Measurements from ENCODE around the gene RAD21L1. TPM values are rescaled to one million over a fixed set of nuclear protein-coding genes. Genes with fewer than 3 reads are reported as not detected.

Gene RAD21L1
- polyA plus RNA-seq, 2 of the 4 experiments (the other 2 are of a cell fraction) = not detected

DNA sequence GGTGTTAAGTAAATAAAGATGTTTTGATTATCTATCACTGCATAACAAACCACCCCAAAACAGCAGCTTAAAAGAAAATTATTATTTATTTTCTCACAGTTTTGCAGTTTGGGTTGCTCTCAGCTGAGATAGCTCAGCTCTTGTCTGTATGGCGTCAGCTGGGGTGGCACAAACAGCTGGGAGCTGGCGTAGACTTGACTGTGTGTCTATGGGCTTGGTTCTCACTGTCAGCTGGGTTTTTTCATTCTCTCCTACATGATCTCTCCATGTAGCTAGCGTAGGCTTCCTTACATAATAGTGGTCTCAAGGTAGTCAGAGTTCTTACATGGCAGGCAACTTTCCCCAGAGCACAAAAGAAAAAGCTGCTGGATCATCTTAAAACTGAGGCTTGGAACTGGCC is 34.5 kb upstream of the RAD21L1 start:
- FAIRE-seq = no peak
- no peak overlapping the region for H3K4me3 ChIP-seq
- ChIA-PET POLR2A (no interaction called here), CTCF (interaction anchor here (1.0 to 3.4 kb wide), 7 partner anchors 9 to 376 kb away, joined by 3 to 12 read pairs (median 4); no protein-coding TSS in a partner anchor)
- no peak overlapping the region for H3K27ac ChIP-seq
- peaks cover 11% of the 10 kb centered on the region for H3K4me1 ChIP-seq
- no peaks in the 10 kb centered on the region; the same call in 2 of the 3 replicates for H3K9me3 ChIP-seq
- 42% methylated on average over 3 of the region's 3 CpGs for whole genome bisulfite sequencing (ENCODE audit: missing lambda C conversion rate)
- no peak for DNase-seq (ENCODE audit: low read depth in 1 of 2, low spot score in 1 of 2)
- H3K4me2 ChIP-seq = no peak overlapping the region
- TF ChIP-seq RARB (CRISPR knock-in tag; IDR thresholded peaks at IDR 0.05) (no peak), ZSCAN20 (CRISPR knock-in tag; IDR thresholded peaks at IDR 0.05) (no peak), MAZ (IDR thresholded peaks at IDR 0.05; ENCODE audit: borderline replicate concordance, low read depth, low read length) (no peak), ZC3H11A (IDR thresholded peaks at IDR 0.05) (no peak), E2F6 (IDR thresholded peaks at IDR 0.05; ENCODE audit: borderline replicate concordance, low read depth) (no peak), NPAS2 (CRISPR knock-in tag; IDR thresholded peaks at IDR 0.05; ENCODE audit: borderline replicate concordance) (no peak), ZFP36 (IDR thresholded peaks at IDR 0.05; ENCODE audit: borderline replicate concordance, partially characterized antibody) (no peak), CHD4 (IDR thresholded peaks at IDR 0.05; ENCODE audit: borderline replicate concordance) (no peak), CBX8 (IDR thresholded peaks at IDR 0.05) (no peak), SREBF2 (IDR thresholded peaks at IDR 0.05) (no peak)
- TF ChIP-seq, protein P1, sequence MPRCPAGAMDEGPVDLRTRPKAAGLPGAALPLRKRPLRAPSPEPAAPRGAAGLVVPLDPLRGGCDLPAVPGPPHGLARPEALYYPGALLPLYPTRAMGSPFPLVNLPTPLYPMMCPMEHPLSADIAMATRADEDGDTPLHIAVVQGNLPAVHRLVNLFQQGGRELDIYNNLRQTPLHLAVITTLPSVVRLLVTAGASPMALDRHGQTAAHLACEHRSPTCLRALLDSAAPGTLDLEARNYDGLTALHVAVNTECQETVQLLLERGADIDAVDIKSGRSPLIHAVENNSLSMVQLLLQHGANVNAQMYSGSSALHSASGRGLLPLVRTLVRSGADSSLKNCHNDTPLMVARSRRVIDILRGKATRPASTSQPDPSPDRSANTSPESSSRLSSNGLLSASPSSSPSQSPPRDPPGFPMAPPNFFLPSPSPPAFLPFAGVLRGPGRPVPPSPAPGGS (IDR thresholded peaks at IDR 0.05) = no peak
- TF ChIP-seq, protein P2, sequence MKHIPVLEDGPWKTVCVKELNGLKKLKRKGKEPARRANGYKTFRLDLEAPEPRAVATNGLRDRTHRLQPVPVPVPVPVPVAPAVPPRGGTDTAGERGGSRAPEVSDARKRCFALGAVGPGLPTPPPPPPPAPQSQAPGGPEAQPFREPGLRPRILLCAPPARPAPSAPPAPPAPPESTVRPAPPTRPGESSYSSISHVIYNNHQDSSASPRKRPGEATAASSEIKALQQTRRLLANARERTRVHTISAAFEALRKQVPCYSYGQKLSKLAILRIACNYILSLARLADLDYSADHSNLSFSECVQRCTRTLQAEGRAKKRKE (CRISPR knock-in tag; IDR thresholded peaks at IDR 0.05; ENCODE audit: low read depth) = no peak
- ATAC-seq = no peak

DNA sequence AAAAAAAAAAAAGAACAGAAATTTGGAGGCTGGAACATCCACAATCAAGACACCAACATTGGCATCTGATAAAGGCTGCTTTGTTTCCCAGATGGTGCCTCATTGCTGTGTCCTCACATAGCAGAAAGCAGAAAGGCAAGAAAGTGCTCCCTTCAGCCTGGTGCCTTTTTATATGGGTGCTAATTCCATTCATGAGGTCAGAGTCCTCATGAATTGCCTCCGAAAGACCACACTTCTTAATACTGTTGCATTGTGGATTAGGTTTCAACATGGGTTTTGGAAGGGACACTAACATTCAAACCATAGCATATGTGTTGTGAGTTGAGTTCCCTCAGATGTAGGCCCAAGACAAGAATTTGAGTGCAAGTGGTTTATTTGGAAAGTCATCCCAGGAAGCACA is 30.6 kb upstream of the RAD21L1 start:
- no peak for TF ChIP-seq MAZ (IDR thresholded peaks at IDR 0.05; ENCODE audit: borderline replicate concordance, low read depth, low read length)
- no peak for TF ChIP-seq RCOR1 (IDR thresholded peaks at IDR 0.05; ENCODE audit: low read depth, low read length)
- TF ChIP-seq CHD4 (IDR thresholded peaks at IDR 0.05; ENCODE audit: borderline replicate concordance) = no peak
- no peak for TF ChIP-seq KDM1A (IDR thresholded peaks at IDR 0.05; ENCODE audit: low read depth)
- no peak for TF ChIP-seq ZNF302 (CRISPR knock-in tag; IDR thresholded peaks at IDR 0.05)
- no peak for TF ChIP-seq HOXB5 (CRISPR knock-in tag; IDR thresholded peaks at IDR 0.05)
- no peak for TF ChIP-seq ELK1 (IDR thresholded peaks at IDR 0.05; ENCODE audit: low read depth, low read length)
- TF ChIP-seq, protein P1 (IDR thresholded peaks at IDR 0.05) = no peak
- no peak for TF ChIP-seq HOXA7 (CRISPR knock-in tag; IDR thresholded peaks at IDR 0.05)
- no peak for TF ChIP-seq PHF8 (IDR thresholded peaks at IDR 0.05; ENCODE audit: borderline replicate concordance, low read depth)
- no peak for TF ChIP-seq RFX5 (IDR thresholded peaks at IDR 0.05)
- TF ChIP-seq TP53 (CRISPR knock-in tag; IDR thresholded peaks at IDR 0.05) = no peak
- TF ChIP-seq ESRRA (IDR thresholded peaks at IDR 0.05; ENCODE audit: borderline replicate concordance, low read length) = no peak
- no peak for TF ChIP-seq NFE2L2 (conservative IDR thresholded peaks at IDR 0.05; ENCODE audit: low read length)
- no peak for TF ChIP-seq NR3C1 (IDR thresholded peaks at IDR 0.05)
- TF ChIP-seq, protein P2 (CRISPR knock-in tag; IDR thresholded peaks at IDR 0.05; ENCODE audit: low read depth) = no peak
- Histone ChIP-seq H3K4me2 (no peak overlapping the region), H3K9me3 (peaks cover 5% of the 10 kb centered on the region; the same call in 2 of the 3 replicates), H3K27ac (no peak overlapping the region), H3K4me1 (no peaks in the 10 kb centered on the region), H3K4me3 (no peak overlapping the region)
- DNase-seq (ENCODE audit: low read depth in 1 of 2, low spot score in 1 of 2) (no peak), FAIRE-seq (no peak), ATAC-seq (no peak)
- ChIA-PET CTCF (interaction anchor here (1.9 kb wide), 1 partner anchor 87 kb away, joined by 5 read pairs; no protein-coding TSS in a partner anchor), POLR2A (no interaction called here)
- 82% methylated on average over 1 of the region's 1 CpG for WGBS (ENCODE audit: missing lambda C conversion rate)
